Activated B cell treated with CpG ODN at 0.5 μM for 24 hours (primary cell): ENCODE measurements around the gene LCE2A. TPM values are rescaled to one million over a fixed set of nuclear protein-coding genes. Genes with fewer than 3 reads are reported as not detected.

Experiments used
- ATAC-seq: fragments of 200-7000 bp; cut with Tn5 transposase; one replicate; pipeline ENCODE4 v1.10.0; 2021; ENCODE audit warnings: low read depth, mild to moderate bottlenecking, moderate library complexity
- CTCF ChIA-PET: fragments of 350-600 bp; sonication (Branson Sonifier 250); formaldehyde crosslinking; loops from one replicate; lab custom pipeline; 2021; ENCODE audit warnings: antibody characterized with exemption; lab: Charles Lee
- POLR2A ChIA-PET: fragments of 350-600 bp; sonication (Branson Sonifier 250); formaldehyde crosslinking; loops from one replicate; lab custom pipeline; 2021; ENCODE audit warnings: antibody characterized with exemption; lab: Charles Lee
- DNase-seq: peaks from one replicate; pipeline ENCODE4 v3.0.0; 2022
- H3K27ac Mint-ChIP-seq: one replicate; pipeline ENCODE4 v1.8.0; 2020; ENCODE audit warnings: mixed read lengths
- H3K27me3 Mint-ChIP-seq: one replicate; pipeline ENCODE4 v1.8.0; 2021; ENCODE audit warnings: mixed read lengths
- H3K36me3 Mint-ChIP-seq: one replicate; pipeline ENCODE4 v1.8.0; 2021; ENCODE audit warnings: low read depth, mixed read lengths
- H3K4me1 Mint-ChIP-seq: one replicate; pipeline ENCODE4 v1.8.0; 2021; ENCODE audit warnings: mixed read lengths
- H3K4me3 Mint-ChIP-seq: one replicate; pipeline ENCODE4 v1.8.0; 2020; ENCODE audit warnings: mild to moderate bottlenecking, mixed read lengths
- H3K9me3 Mint-ChIP-seq: one replicate; pipeline ENCODE4 v1.8.0; 2020; ENCODE audit warnings: mixed read lengths
- intact Hi-C: fragments of 100-400 bp; cut with micrococcal nuclease; formaldehyde crosslinking; loops from one replicate; pipeline ENCODE4 v1.15.1; 2024
- total RNA-seq: library from RNA; stranded (reverse); gene quantifications from 2 replicates; pipeline ENCODE4 v1.2.3, GENCODE V29; 2022
- TF ChIP-seq, protein P1 (sequence below): fragments of 200-600 bp; IDR thresholded peaks from one replicate; pipeline ENCODE4 v1.8.0; 2022; ENCODE audit warnings: antibody characterized with exemption, mild to moderate bottlenecking

Gene LCE2A
- total RNA-seq, 1 donor from 2014 or later: not detected

DNA sequence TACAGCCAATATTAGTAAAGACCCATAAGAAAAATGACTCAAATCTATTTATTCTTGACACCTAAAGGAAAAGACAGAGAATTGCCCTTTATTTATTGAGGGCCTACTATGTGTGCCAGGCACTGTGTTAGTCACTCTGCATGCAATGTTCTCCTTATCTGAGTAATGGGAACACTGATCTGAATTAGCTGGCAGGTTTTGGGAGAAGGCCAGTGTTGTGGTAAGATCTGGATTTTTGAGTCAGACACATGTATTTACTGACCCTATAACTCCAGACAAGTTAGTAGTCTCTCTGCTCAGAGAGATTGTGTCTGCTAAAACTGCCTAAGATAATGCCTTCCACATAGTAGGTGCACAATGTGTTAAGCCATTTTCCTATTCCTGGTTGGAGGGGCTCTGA lies 27.1 kb downstream of the LCE2A start:
- intact Hi-C loops: no loop called here
- no peaks in the 10 kb centered on the region for H3K36me3 Mint-ChIP-seq
- no peak for DNase-seq
- H3K27ac Mint-ChIP-seq: no peak overlapping the region
- H3K4me3 Mint-ChIP-seq: no peak overlapping the region
- no peaks in the 10 kb centered on the region for H3K9me3 Mint-ChIP-seq
- CTCF ChIA-PET: no interaction called here
- POLR2A ChIA-PET: no interaction called here
- TF ChIP-seq, protein P1, sequence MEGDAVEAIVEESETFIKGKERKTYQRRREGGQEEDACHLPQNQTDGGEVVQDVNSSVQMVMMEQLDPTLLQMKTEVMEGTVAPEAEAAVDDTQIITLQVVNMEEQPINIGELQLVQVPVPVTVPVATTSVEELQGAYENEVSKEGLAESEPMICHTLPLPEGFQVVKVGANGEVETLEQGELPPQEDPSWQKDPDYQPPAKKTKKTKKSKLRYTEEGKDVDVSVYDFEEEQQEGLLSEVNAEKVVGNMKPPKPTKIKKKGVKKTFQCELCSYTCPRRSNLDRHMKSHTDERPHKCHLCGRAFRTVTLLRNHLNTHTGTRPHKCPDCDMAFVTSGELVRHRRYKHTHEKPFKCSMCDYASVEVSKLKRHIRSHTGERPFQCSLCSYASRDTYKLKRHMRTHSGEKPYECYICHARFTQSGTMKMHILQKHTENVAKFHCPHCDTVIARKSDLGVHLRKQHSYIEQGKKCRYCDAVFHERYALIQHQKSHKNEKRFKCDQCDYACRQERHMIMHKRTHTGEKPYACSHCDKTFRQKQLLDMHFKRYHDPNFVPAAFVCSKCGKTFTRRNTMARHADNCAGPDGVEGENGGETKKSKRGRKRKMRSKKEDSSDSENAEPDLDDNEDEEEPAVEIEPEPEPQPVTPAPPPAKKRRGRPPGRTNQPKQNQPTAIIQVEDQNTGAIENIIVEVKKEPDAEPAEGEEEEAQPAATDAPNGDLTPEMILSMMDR: no peak
- no peak for ATAC-seq
- H3K4me1 Mint-ChIP-seq: no peaks in the 10 kb centered on the region
- no peaks in the 10 kb centered on the region for H3K27me3 Mint-ChIP-seq

DNA sequence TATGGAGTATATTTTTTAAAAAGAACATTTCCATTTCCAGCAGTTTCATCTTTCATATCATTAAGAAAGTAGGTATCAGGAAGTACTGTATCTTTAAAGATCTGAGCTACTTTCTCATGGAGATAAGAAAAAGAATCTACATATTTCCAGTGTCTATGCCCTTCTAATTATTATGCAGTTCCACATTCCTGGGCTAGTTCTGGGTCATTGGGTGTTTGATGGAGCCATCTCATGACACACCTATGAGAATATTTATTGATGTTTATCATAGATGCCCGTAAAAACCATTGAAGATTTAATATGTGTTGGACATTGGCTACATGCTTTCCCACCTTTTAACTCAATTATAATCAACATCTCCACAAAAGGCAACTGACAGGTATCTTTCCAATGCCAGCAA lies 30.8 kb downstream of the LCE2A start:
- H3K36me3 Mint-ChIP-seq: no peaks in the 10 kb centered on the region
- H3K9me3 Mint-ChIP-seq: no peaks in the 10 kb centered on the region
- DNase-seq: no peak
- H3K4me1 Mint-ChIP-seq: no peaks in the 10 kb centered on the region
- ATAC-seq: no peak
- TF ChIP-seq, protein P1: no peak
- POLR2A ChIA-PET: no interaction called here
- CTCF ChIA-PET: no interaction called here
- no peak overlapping the region for H3K4me3 Mint-ChIP-seq
- intact Hi-C loops: no loop called here
- H3K27me3 Mint-ChIP-seq: no peaks in the 10 kb centered on the region
- no peak overlapping the region for H3K27ac Mint-ChIP-seq

DNA sequence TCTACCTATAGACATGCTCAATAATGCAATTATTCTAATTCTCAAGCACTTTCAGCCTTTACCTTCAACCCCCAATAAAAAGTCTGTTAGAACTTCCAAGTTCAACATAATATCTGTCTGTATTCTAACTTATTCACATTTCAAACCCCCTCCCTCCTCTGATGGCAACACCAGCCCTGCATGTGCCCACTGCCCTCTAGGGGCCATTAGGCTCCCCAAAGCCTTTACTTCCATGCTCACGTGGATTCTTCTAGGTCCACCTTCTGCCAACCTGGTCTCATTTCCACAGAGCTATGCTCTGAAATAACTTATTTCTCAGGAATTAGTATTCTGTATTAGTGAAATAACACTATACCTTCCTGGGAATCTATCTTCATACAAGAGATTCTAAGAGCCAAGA lies 37.5 kb downstream of the LCE2A start:
- Mint-ChIP-seq H3K4me1 (no peaks in the 10 kb centered on the region), H3K4me3 (no peak overlapping the region), H3K9me3 (no peaks in the 10 kb centered on the region), H3K27ac (no peak overlapping the region), H3K36me3 (no peaks in the 10 kb centered on the region), H3K27me3 (peaks cover 10% of the 10 kb centered on the region)
- no peak for DNase-seq
- intact Hi-C loops: no loop called here
- ATAC-seq: no peak
- ChIA-PET POLR2A (no interaction called here), CTCF (no interaction called here)
- TF ChIP-seq, protein P1: no peak

DNA sequence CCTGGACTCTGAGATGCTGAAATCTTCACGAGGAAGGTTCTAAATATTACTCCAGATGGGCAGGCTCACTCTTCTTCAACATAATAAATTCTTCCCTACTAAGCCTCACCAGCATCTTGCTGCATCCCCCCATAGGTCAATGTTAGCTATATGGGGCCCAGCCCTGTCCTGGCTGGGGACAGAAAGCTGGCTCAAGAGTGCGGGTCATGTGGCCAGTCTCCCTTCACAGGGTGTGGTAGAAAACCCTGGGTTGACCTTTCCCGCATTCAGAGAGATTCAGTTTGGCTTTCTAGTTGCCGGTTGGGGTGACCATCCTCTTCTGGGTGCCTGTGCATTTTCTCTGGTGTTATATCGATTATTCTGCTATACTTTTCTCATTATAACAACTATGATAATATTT lies 39.9 kb downstream of the LCE2A start:
- POLR2A ChIA-PET: no interaction called here
- Mint-ChIP-seq H3K4me3 (no peak overlapping the region), H3K36me3 (no peaks in the 10 kb centered on the region), H3K27ac (no peak overlapping the region), H3K4me1 (no peaks in the 10 kb centered on the region), H3K9me3 (no peaks in the 10 kb centered on the region), H3K27me3 (peaks cover 13% of the 10 kb centered on the region)
- TF ChIP-seq, protein P1: no peak
- CTCF ChIA-PET: no interaction called here
- intact Hi-C loops: no loop called here
- DNase-seq (no peak), ATAC-seq (no peak)

DNA sequence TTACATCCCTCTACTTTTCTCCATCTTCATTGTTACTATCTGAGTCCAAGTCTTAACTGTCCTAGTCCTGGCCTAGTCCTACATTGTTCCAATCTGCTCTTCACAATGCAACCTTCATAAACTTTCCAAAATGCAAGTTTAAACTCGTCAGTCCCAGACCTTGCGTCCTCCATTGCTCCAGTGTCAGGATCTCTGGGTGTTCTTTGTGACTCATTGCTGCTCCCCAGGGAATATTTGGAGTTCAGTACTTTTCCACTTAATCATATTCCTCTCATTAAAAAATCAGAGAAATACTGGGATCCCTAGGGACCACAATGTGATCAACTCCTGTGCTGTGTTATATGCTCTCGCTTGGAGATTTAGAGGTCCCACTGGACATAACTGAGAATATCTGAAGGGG lies 41.7 kb downstream of the LCE2A start:
- ChIA-PET POLR2A (no interaction called here), CTCF (no interaction called here)
- no peaks in the 10 kb centered on the region for H3K36me3 Mint-ChIP-seq
- peaks cover 17% of the 10 kb centered on the region for H3K27me3 Mint-ChIP-seq
- H3K9me3 Mint-ChIP-seq: no peaks in the 10 kb centered on the region
- intact Hi-C loops: no loop called here
- TF ChIP-seq, protein P1: no peak
- no peaks in the 10 kb centered on the region for H3K4me1 Mint-ChIP-seq
- DNase-seq (no peak), ATAC-seq (no peak)
- no peak overlapping the region for H3K4me3 Mint-ChIP-seq
- no peak overlapping the region for H3K27ac Mint-ChIP-seq
